C4-2B (cell line): Measurements from ENCODE around the gene CLDN5.

Experiments used
- CTCF ChIP-seq: fragments of 450-650 bp; conservative IDR thresholded peaks from 2 replicates; pipeline ENCODE4 v1.5.1; 2017; ENCODE audit warnings: mild to moderate bottlenecking
- ZFX ChIP-seq: fragments of 450-650 bp; IDR thresholded peaks from 2 replicates; pipeline ENCODE4 v1.6.1; 2017

GRCh38 chr22:19526702-19527111 lies 2.5 kb upstream of the CLDN5 start:
- TF ChIP-seq CTCF: no peak
- no peak for TF ChIP-seq ZFX
